C4-2B (cell line): Measurements from ENCODE around the gene CLEC9A.
A peak's percentile ranks its signal among the peaks of the same experiment; 100 is the strongest.

Experiments used
- H3K27ac ChIP-seq: fragments of 450-650 bp; 2 replicates; pipeline ENCODE4 v1.5.1; 2017
- CTCF ChIP-seq: fragments of 450-650 bp; conservative IDR thresholded peaks from 2 replicates; pipeline ENCODE4 v1.5.1; 2017; ENCODE audit warnings: mild to moderate bottlenecking
- ZFX ChIP-seq: fragments of 450-650 bp; IDR thresholded peaks from 2 replicates; pipeline ENCODE4 v1.6.1; 2017

The CLEC9A gene

DNA sequence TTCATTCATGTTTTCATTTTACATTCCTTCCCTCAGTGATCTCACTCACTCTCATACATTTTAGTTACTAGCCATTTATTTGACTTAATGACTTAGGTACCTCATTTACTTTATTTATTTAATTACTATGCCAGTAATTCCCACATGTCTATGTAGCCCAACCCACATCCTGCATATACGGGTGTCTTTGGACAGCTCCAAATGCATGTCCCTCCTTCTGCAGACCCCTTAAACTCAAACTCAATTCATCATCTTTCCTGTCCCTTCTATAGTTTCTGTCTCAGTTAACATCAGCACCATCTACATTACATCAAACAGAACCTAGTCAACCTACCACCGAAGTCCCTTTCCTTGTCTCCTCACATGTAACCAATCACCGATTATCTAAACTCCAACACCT, 65.5 kb downstream of the CLEC9A start:
- H3K27ac ChIP-seq = no peak overlapping the region
- no peak for TF ChIP-seq CTCF
- no peak for TF ChIP-seq ZFX

DNA sequence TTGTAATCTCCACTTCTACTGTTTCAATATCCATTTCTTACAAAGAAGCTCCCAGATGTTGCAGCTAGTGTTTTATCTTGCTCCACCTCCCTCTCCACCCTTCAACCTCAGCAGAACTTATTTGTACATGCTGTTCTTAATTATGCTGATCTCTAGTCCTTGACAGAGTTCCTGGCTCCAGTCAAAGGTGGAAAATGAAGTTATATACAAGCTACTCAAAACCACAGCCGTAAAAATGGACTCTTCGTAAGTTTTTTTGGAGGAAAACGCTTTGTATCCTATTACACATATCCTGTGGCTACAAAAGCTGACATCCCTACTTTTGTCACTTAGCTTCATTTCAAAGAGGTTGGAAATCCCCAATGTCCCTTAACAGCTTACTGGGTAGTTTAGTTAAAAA, 67.0 kb downstream of the CLEC9A start:
- no peak overlapping the region for H3K27ac ChIP-seq
- no peak for TF ChIP-seq CTCF

DNA sequence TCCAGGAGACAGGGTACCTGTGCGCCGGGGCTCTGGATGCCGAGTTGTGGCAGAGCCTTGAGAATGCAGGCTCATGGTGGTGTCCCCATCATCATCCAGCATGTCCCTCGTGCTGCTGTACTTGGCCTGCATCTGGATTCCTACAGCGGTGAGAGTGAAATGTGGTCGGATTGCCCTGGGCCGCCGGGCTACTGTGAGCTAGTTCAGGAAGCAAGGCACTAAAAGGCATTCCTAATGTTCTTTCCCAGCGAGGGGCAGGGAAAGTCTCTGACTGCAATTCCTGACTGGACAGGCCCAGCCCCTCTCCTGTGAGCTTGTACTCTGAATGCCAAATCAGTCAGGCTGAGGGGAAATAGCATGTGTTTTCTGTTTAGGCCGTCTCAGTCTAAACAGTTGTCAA, 68.3 kb downstream of the CLEC9A start, which contains the start of gene CLEC1A:
Gene CLEC1A, minus strand, starts transcription at position 195 of the 400 bp plus-strand sequence. Its CDS starts 63 bp downstream, at position 132.
- no peak for TF ChIP-seq ZFX
- no peak for TF ChIP-seq CTCF
- H3K27ac ChIP-seq = no peak within 1 kb of the TSS

DNA sequence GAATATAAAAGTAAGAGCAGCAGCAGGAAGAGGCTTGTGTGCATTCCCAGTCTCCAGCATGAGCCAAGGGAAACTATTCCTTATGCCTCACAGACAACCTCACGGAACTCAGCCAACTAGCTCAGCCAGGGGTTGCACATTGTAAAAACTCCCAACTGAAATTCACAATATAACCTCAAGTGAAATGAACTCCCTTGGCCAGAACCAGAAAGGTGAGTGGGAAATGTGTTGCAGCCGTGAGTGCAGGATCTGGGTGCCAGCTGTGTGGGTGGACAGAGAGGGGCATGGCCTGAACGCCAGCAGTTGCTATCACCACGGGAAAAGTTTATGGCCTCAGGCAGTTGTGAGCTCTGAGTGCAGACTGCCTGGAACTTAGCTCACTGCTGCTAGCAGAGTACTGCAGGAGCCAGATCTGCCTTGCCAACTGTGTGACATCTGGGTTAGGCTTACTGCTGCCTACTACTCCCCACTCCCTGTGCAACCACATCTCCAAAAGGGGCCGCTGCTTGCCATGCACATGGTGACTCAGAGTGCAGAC, 70.6 kb downstream of the CLEC9A start:
- peak overlapping the region; percentile 34 for H3K27ac ChIP-seq
- TF ChIP-seq CTCF = no peak
- TF ChIP-seq ZFX = no peak

GRCh38 chr12:10101648-10102220, 71.3 kb downstream of the CLEC9A start:
- H3K27ac ChIP-seq = peak overlapping the region; percentile 34; the same call in 1 of the 2 replicates
- TF ChIP-seq ZFX (no peak), CTCF (no peak)

GRCh38 chr12:10102322-10102721, 71.8 kb downstream of the CLEC9A start:
- no peak overlapping the region for H3K27ac ChIP-seq
- TF ChIP-seq CTCF (no peak), ZFX (no peak)

DNA sequence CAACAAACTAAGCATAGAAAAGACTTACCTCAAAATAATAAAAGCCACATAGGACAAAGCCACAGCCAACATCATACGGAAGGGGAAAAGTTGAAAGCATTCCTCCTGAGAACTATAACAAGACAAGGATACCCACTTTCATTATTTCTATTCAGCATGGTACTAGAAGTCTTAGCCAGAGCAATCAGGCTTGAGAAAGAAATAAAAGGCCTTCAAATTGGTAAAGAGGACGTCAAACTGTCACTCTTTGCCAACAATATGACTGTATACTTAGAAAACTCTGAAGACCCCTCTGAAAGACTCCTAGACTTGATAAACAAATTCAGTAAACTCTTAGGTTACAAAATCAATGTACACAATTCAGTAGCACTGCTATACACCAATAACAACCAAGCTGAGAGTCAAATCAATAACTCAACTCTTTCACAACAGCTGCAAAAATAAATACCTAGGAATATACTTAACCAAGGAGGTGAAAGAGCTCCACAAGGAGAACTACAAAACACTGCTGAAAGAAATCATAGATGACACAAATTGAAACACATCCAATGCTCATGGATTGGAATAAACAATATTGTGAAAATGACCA, 79.9 kb downstream of the CLEC9A start:
- no peak overlapping the region for H3K27ac ChIP-seq
- TF ChIP-seq CTCF = no peak
- TF ChIP-seq ZFX = no peak
